ENCODE measurements around the gene OR4N2.
"Not testable (repeated sequence)": the region's sequence is repeated elsewhere in the genome, so short reads cannot be mapped to it uniquely, and the experiment has no call there.

OR4N2 gene

GRCh38 chr14:19823765-19824164 lies 20.2 kb downstream of the OR4N2 start:
- H3K4me3 ChIP-seq (replicated peaks; ENCODE audit: low read depth, low read length), result no peak overlapping the region
- H3K27me3 ChIP-seq (replicated peaks; ENCODE audit: control insufficient read depth, insufficient read depth, low read length), result no peaks in the 10 kb centered on the region
- no peak for DNase-seq (ENCODE audit: extremely low read depth, insufficient read length)
- TF ChIP-seq CTCF (IDR thresholded peaks at IDR 0.05; ENCODE audit: insufficient read depth, low read length, poor library complexity, severe bottlenecking), result no peak
- no peaks in the 10 kb centered on the region for H3K36me3 ChIP-seq (ENCODE audit: control insufficient read depth, insufficient read depth, low read length)

- not testable (repeated sequence) for H3K4me3 ChIP-seq (replicated peaks; ENCODE audit: low read depth, low read length); H3K36me3 ChIP-seq (ENCODE audit: control insufficient read depth, insufficient read depth, low read length); H3K27me3 ChIP-seq (replicated peaks; ENCODE audit: control insufficient read depth, insufficient read depth, low read length); DNase-seq (ENCODE audit: extremely low read depth, insufficient read length)
These were observed 24.2 kb downstream of the OR4N2 start for GRCh38 chr14:19827626-19828244.

GRCh38 chr14:19828314-19828713 lies 24.7 kb downstream of the OR4N2 start:
- TF ChIP-seq CTCF (IDR thresholded peaks at IDR 0.05; ENCODE audit: insufficient read depth, low read length, poor library complexity, severe bottlenecking), result no peak
- H3K36me3 ChIP-seq (ENCODE audit: control insufficient read depth, insufficient read depth, low read length), result no peaks in the 10 kb centered on the region
- no peak for DNase-seq (ENCODE audit: extremely low read depth, insufficient read length)
- H3K4me3 ChIP-seq (replicated peaks; ENCODE audit: low read depth, low read length), result no peak overlapping the region
- no peaks in the 10 kb centered on the region for H3K27me3 ChIP-seq (replicated peaks; ENCODE audit: control insufficient read depth, insufficient read depth, low read length)

- H3K4me3 ChIP-seq (replicated peaks; ENCODE audit: low read depth, low read length); H3K36me3 ChIP-seq (ENCODE audit: control insufficient read depth, insufficient read depth, low read length); DNase-seq (ENCODE audit: extremely low read depth, insufficient read length); H3K27me3 ChIP-seq (replicated peaks; ENCODE audit: control insufficient read depth, insufficient read depth, low read length): not testable (repeated sequence)
These were observed 30.8 kb downstream of the OR4N2 start for GRCh38 chr14:19834203-19834848.

- no peaks in the 10 kb centered on the region for H3K36me3 ChIP-seq (ENCODE audit: control insufficient read depth, insufficient read depth, low read length)
- H3K27me3 ChIP-seq (replicated peaks; ENCODE audit: control insufficient read depth, insufficient read depth, low read length), result no peaks in the 10 kb centered on the region
- H3K4me3 ChIP-seq (replicated peaks; ENCODE audit: low read depth, low read length), result no peak overlapping the region
- no peak for DNase-seq (ENCODE audit: extremely low read depth, insufficient read length)
- TF ChIP-seq CTCF (IDR thresholded peaks at IDR 0.05; ENCODE audit: insufficient read depth, low read length, poor library complexity, severe bottlenecking), result no peak
These were observed 34.9 kb downstream of the OR4N2 start for GRCh38 chr14:19838433-19838832.

GRCh38 chr14:19851365-19851764 lies 47.8 kb downstream of the OR4N2 start:
- Histone ChIP-seq H3K36me3 (ENCODE audit: control insufficient read depth, insufficient read depth, low read length) (no peaks in the 10 kb centered on the region), H3K27me3 (replicated peaks; ENCODE audit: control insufficient read depth, insufficient read depth, low read length) (no peaks in the 10 kb centered on the region), H3K4me3 (replicated peaks; ENCODE audit: low read depth, low read length) (no peak overlapping the region)
- no peak for DNase-seq (ENCODE audit: extremely low read depth, insufficient read length)
- no peak for TF ChIP-seq CTCF (IDR thresholded peaks at IDR 0.05; ENCODE audit: insufficient read depth, low read length, poor library complexity, severe bottlenecking)

GRCh38 chr14:19866061-19866669 lies 62.6 kb downstream of the OR4N2 start:
- DNase-seq (ENCODE audit: extremely low read depth, insufficient read length); H3K27me3 ChIP-seq (replicated peaks; ENCODE audit: control insufficient read depth, insufficient read depth, low read length): not testable (repeated sequence)

More at GRCh38 chr14:19866061-19866669, 62.6 kb downstream of the OR4N2 start:
- H3K4me3 ChIP-seq (replicated peaks; ENCODE audit: low read depth, low read length); H3K36me3 ChIP-seq (ENCODE audit: control insufficient read depth, insufficient read depth, low read length): not testable (repeated sequence)

All from GM06990 (cell line).